A673 (cell line): ENCODE data around the gene RBMX.

ENCODE experiments used
- EZH2 ChIP-seq: fragments of 200-600 bp; sonication (generic); IDR thresholded peaks from 2 replicates; pipeline ENCODE4 v1.6.1; 2017; ENCODE audit warnings: borderline replicate concordance, low read depth, mild to moderate bottlenecking, mixed read lengths, antibody characterized with exemption, low read length; ENCODE audit not compliant: poor library complexity, severe bottlenecking
- TF ChIP-seq, protein P1 (sequence below): fragments of 300-800, 200-600 bp; sonication (generic); conservative IDR thresholded peaks from 2 replicates; pipeline ENCODE4 v1.5.1; 2017; ENCODE audit warnings: low read depth, mild to moderate bottlenecking, antibody characterized with exemption, low read length, moderate library complexity, mixed read lengths

DNA sequence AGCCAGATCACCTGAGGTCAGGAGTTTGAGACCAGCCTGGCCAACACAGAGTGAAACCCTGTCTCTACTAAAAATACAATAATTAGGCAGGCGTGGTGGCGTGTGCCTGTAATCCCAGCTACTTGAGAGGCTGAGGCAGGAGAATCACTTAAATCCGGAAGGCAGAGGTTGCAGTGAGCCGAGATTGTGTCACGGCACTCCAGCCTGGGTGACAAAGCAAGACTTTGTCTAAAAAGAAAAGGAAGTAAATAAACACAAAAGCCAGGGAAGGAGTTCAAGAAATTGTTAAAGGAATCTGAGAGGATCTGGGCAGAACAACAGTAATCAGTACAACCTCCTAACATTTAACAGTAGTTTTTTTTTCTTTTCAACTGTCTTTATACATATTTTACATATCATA, 51.1 kb downstream of the RBMX start:
- TF ChIP-seq EZH2 = no peak
- TF ChIP-seq, protein P1, sequence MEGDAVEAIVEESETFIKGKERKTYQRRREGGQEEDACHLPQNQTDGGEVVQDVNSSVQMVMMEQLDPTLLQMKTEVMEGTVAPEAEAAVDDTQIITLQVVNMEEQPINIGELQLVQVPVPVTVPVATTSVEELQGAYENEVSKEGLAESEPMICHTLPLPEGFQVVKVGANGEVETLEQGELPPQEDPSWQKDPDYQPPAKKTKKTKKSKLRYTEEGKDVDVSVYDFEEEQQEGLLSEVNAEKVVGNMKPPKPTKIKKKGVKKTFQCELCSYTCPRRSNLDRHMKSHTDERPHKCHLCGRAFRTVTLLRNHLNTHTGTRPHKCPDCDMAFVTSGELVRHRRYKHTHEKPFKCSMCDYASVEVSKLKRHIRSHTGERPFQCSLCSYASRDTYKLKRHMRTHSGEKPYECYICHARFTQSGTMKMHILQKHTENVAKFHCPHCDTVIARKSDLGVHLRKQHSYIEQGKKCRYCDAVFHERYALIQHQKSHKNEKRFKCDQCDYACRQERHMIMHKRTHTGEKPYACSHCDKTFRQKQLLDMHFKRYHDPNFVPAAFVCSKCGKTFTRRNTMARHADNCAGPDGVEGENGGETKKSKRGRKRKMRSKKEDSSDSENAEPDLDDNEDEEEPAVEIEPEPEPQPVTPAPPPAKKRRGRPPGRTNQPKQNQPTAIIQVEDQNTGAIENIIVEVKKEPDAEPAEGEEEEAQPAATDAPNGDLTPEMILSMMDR = no peak
